Stimulated activated CD8-positive, alpha-beta memory T cell treated with anti-CD3 and anti-CD28 coated beads, Interleukin-15, amount 100 ng/mL, for 48 hours (primary cell): Measurements from ENCODE around the gene OR7G2.

Experiments used
- DNase-seq, 2 donors: peaks; one replicate each; pipeline ENCODE4 v3.0.0-alpha.2; 2020; ENCODE audit warnings: low read depth in 2 of 2

Gene OR7G2

GRCh38 chr19:9107375-9107774 is at the start of gene OR7G2:
Gene OR7G2 (minus strand): TSS chr19:9107475. CDS start chr19:9103243, 4,232 bp downstream.
- no peak for DNase-seq

GRCh38 chr19:9156304-9156703 is 49.0 kb upstream of the OR7G2 start:
- DNase-seq: no peak

- no peak for DNase-seq
Measured at GRCh38 chr19:9155591-9155990, 48.3 kb upstream of the OR7G2 start.

- DNase-seq: peak in 1 of 2 donors; percentile 4
Measured at GRCh38 chr19:9151367-9151766, 44.1 kb upstream of the OR7G2 start.

GRCh38 chr19:9150650-9151049 is 43.4 kb upstream of the OR7G2 start:
- DNase-seq: no peak

- no peak for DNase-seq
Measured at GRCh38 chr19:9149997-9150396, 42.7 kb upstream of the OR7G2 start.

GRCh38 chr19:9148697-9149096 is 41.4 kb upstream of the OR7G2 start:
- no peak for DNase-seq

GRCh38 chr19:9146882-9147281 is 39.6 kb upstream of the OR7G2 start:
- DNase-seq: no peak

- no peak for DNase-seq
Measured at GRCh38 chr19:9144920-9145319, 37.6 kb upstream of the OR7G2 start.

GRCh38 chr19:9140159-9140874 is 33.0 kb upstream of the OR7G2 start, which contains the start of gene ZNF317:
Gene ZNF317 (plus strand): TSS chr19:9140397. CDS start chr19:9156017, 15,620 bp downstream.
- DNase-seq: peak; percentile 78 to 81

GRCh38 chr19:9139609-9140158 is 32.4 kb upstream of the OR7G2 start:
- no peak for DNase-seq

- no peak for DNase-seq
Measured at GRCh38 chr19:9132422-9132821, 25.1 kb upstream of the OR7G2 start.

GRCh38 chr19:9130965-9131364 is 23.7 kb upstream of the OR7G2 start:
- no peak for DNase-seq

- DNase-seq: no peak
Measured at GRCh38 chr19:9128171-9128570, 20.9 kb upstream of the OR7G2 start.

GRCh38 chr19:9126900-9127405 is 19.7 kb upstream of the OR7G2 start, which contains the start of gene OR7G3:
Gene OR7G3 (minus strand): TSS chr19:9126950. CDS start chr19:9126950, 0 bp downstream.
- no peak for DNase-seq

GRCh38 chr19:9116547-9116946 is 9.3 kb upstream of the OR7G2 start:
- DNase-seq: no peak

GRCh38 chr19:9115307-9115813 is 8.1 kb upstream of the OR7G2 start, which contains the start of gene OR7G1:
Gene OR7G1 (minus strand): TSS chr19:9115763. CDS start chr19:9115763, 0 bp downstream.
- DNase-seq: no peak

- no peak for DNase-seq
Measured at GRCh38 chr19:9109959-9110358, 2.7 kb upstream of the OR7G2 start.

GRCh38 chr19:9086761-9087160 is 20.5 kb downstream of the OR7G2 start, which contains the start of gene OR1M1:
Gene OR1M1 (plus strand): TSS chr19:9087061. CDS start chr19:9093245, 6,184 bp downstream.
- DNase-seq: no peak

- no peak for DNase-seq
Measured at GRCh38 chr19:9078651-9079050, 28.6 kb downstream of the OR7G2 start.

- DNase-seq: no peak
Measured at GRCh38 chr19:9076901-9077300, 30.4 kb downstream of the OR7G2 start.

GRCh38 chr19:9075064-9075949 is 32.0 kb downstream of the OR7G2 start:
- peak in 1 of 2 donors; percentile 5 for DNase-seq
